Chondrocyte (in vitro differentiated cells): ENCODE results near the gene DDN. TPM values are rescaled to one million over a fixed set of nuclear protein-coding genes. Genes with fewer than 3 reads are reported as not detected.

Source experiments
- DNase-seq: peaks from one replicate; pipeline ENCODE4 v3.0.0; 2021; ENCODE audit warnings: mixed read lengths, low spot score
- H3K27ac Mint-ChIP-seq: one replicate; pipeline ENCODE4 v1.8.0; 2021; ENCODE audit warnings: mild to moderate bottlenecking, moderate library complexity, mixed read lengths; ENCODE audit not compliant: unreplicated experiment
- H3K27me3 Mint-ChIP-seq: 2 replicates; pipeline ENCODE4 v1.8.0; 2021; ENCODE audit warnings: low read depth, mixed read lengths
- H3K36me3 Mint-ChIP-seq: 2 replicates; pipeline ENCODE4 v1.8.0; 2021; ENCODE audit warnings: low read depth, mixed read lengths
- H3K4me1 Mint-ChIP-seq: 2 replicates; pipeline ENCODE4 v1.8.0; 2021; ENCODE audit warnings: low read depth, mild to moderate bottlenecking, mixed read lengths
- H3K4me3 Mint-ChIP-seq: one replicate; pipeline ENCODE4 v1.8.0; 2021; ENCODE audit warnings: mild to moderate bottlenecking, moderate library complexity, mixed read lengths; ENCODE audit not compliant: unreplicated experiment
- H3K9me3 Mint-ChIP-seq: 2 replicates; pipeline ENCODE4 v1.8.0; 2021; ENCODE audit warnings: low read depth, mixed read lengths
- CTCF ChIP-seq: fragments of 200-600 bp; sonication (generic); IDR thresholded peaks from 2 replicates; pipeline ENCODE4 v1.5.0; 2021; ENCODE audit warnings: antibody characterized with exemption, mild to moderate bottlenecking, moderate library complexity
- total RNA-seq: library from RNA; stranded (reverse); gene quantifications from 3 replicates; pipeline ENCODE4 v1.2.1, GENCODE V29; 2021

The DDN gene
- total RNA-seq, 1 donor from 2014 or later = 0.72 TPM

- H3K9me3 Mint-ChIP-seq = no peaks in the 10 kb centered on the region
- no peak overlapping the region for H3K4me3 Mint-ChIP-seq
- no peaks in the 10 kb centered on the region for H3K36me3 Mint-ChIP-seq
- no peak for DNase-seq
- H3K4me1 Mint-ChIP-seq = peaks cover 36% of the 10 kb centered on the region
- H3K27ac Mint-ChIP-seq = no peak overlapping the region
- peak; percentile 75 for TF ChIP-seq CTCF
- peaks cover 72% of the 10 kb centered on the region for H3K27me3 Mint-ChIP-seq
These were observed 25.1 kb downstream of the DDN start for GRCh38 chr12:48973941-48974673.

GRCh38 chr12:48973531-48973930 lies 25.6 kb downstream of the DDN start:
- H3K27ac Mint-ChIP-seq = no peak overlapping the region
- TF ChIP-seq CTCF = no peak
- peaks cover 30% of the 10 kb centered on the region for H3K4me1 Mint-ChIP-seq
- H3K4me3 Mint-ChIP-seq = no peak overlapping the region
- no peak for DNase-seq
- peaks cover 67% of the 10 kb centered on the region for H3K27me3 Mint-ChIP-seq
- no peaks in the 10 kb centered on the region for H3K9me3 Mint-ChIP-seq
- H3K36me3 Mint-ChIP-seq = no peaks in the 10 kb centered on the region

- Mint-ChIP-seq H3K27me3 (peaks cover 64% of the 10 kb centered on the region), H3K36me3 (no peaks in the 10 kb centered on the region), H3K4me3 (no peak overlapping the region), H3K4me1 (peaks cover 28% of the 10 kb centered on the region), H3K27ac (no peak overlapping the region), H3K9me3 (no peaks in the 10 kb centered on the region)
- TF ChIP-seq CTCF = no peak
- no peak for DNase-seq
These were observed 26.2 kb downstream of the DDN start for GRCh38 chr12:48972952-48973483.

- H3K27ac Mint-ChIP-seq = no peak overlapping the region
- no peak for DNase-seq
- H3K9me3 Mint-ChIP-seq = no peaks in the 10 kb centered on the region
- H3K36me3 Mint-ChIP-seq = no peaks in the 10 kb centered on the region
- peaks cover 59% of the 10 kb centered on the region for H3K27me3 Mint-ChIP-seq
- peak; percentile 28 for TF ChIP-seq CTCF
- H3K4me3 Mint-ChIP-seq = no peak overlapping the region
- H3K4me1 Mint-ChIP-seq = peaks cover 22% of the 10 kb centered on the region
These were observed 26.8 kb downstream of the DDN start for GRCh38 chr12:48972213-48972951.

GRCh38 chr12:48970702-48971334 lies 28.4 kb downstream of the DDN start:
- H3K4me3 Mint-ChIP-seq = peak overlapping the region; percentile 71
- no peak overlapping the region for H3K27ac Mint-ChIP-seq
- peaks cover 19% of the 10 kb centered on the region for H3K4me1 Mint-ChIP-seq
- no peaks in the 10 kb centered on the region for H3K9me3 Mint-ChIP-seq
- no peak for DNase-seq
- peaks cover 45% of the 10 kb centered on the region for H3K27me3 Mint-ChIP-seq
- no peaks in the 10 kb centered on the region for H3K36me3 Mint-ChIP-seq
- TF ChIP-seq CTCF = no peak
